Breast epithelium (tissue), 3 donors: ENCODE results near the gene RSBN1L.

Experiments used
- CTCF ChIP-seq, 3 donors: fragments of 450-650 bp; IDR thresholded peaks; one replicate each; pipeline ENCODE4 v1.5.1; 2016 to 2017; ENCODE audit warnings: antibody characterized with exemption in 3 of 3, mild to moderate bottlenecking in 3 of 3, moderate library complexity in 3 of 3
- POLR2A ChIP-seq: fragments of 450-650 bp; IDR thresholded peaks from one replicate; pipeline ENCODE4 v1.6.1; 2016; ENCODE audit warnings: antibody characterized with exemption, mild to moderate bottlenecking, moderate library complexity
- POLR2AphosphoS5 ChIP-seq, 3 donors: sonication (generic); formaldehyde crosslinking; IDR thresholded peaks; one replicate each; pipeline ENCODE4 v1.6.1; 2017; ENCODE audit warnings: antibody characterized with exemption in 3 of 3

- TF ChIP-seq CTCF (IDR thresholded peaks at IDR 0.05) = peak in 1 of 3 donors; percentile 11
- no peak for TF ChIP-seq POLR2A
- no peak for TF ChIP-seq POLR2AphosphoS5 (IDR thresholded peaks at IDR 0.05)
Measured at GRCh38 chr7:77687747-77688144, 8.5 kb upstream of the RSBN1L start.
